HepG2 (cell line): Measurements from ENCODE around the gene ARIH2. TPM values are rescaled to one million over a fixed set of nuclear protein-coding genes. Genes with fewer than 3 reads are reported as not detected.

Source experiments
- CEBPB ChIP-seq: IDR thresholded peaks from 2 replicates; pipeline ENCODE4 v1.6.1; 2011; ENCODE audit warnings: low read depth, low read length, improper control_type of control experiment, borderline replicate concordance
- CREB1 ChIP-seq, 2 experiments: fragments of 450-650 bp in 1 of 2; IDR thresholded peaks; 2 replicates each; pipeline ENCODE4 v1.6.1; 2016 to 2017; ENCODE audit warnings: control low read depth in 1 of 2, mild to moderate bottlenecking in 1 of 2, missing compliant biosample characterization in 1 of 2, missing genetic modification characterization in 1 of 2
- ELF1 ChIP-seq: sonication (generic); formaldehyde crosslinking; IDR thresholded peaks from 2 replicates; pipeline ENCODE4 v1.4.0; 2020; ENCODE audit warnings: missing genetic modification reagents
- GTF3A ChIP-seq: sonication (generic); formaldehyde crosslinking; conservative IDR thresholded peaks from 2 replicates; pipeline ENCODE4 v1.4.0; 2020; ENCODE audit warnings: mild to moderate bottlenecking, missing genetic modification reagents
- HES4 ChIP-seq: sonication (generic); formaldehyde crosslinking; IDR thresholded peaks from 2 replicates; pipeline ENCODE4 v1.9.0; 2021; ENCODE audit warnings: mild to moderate bottlenecking, missing genetic modification reagents, borderline replicate concordance
- HOXA7 ChIP-seq: sonication (generic); formaldehyde crosslinking; IDR thresholded peaks from 2 replicates; pipeline ENCODE4 v1.8.1; 2022; ENCODE audit warnings: mild to moderate bottlenecking, missing genetic modification reagents, moderate library complexity
- KLF12 ChIP-seq: sonication (generic); formaldehyde crosslinking; IDR thresholded peaks from 2 replicates; pipeline ENCODE4 v1.4.0; 2020; ENCODE audit warnings: missing genetic modification reagents, borderline replicate concordance
- MAZ ChIP-seq, 2 experiments: sonication (generic) in 1 of 2; formaldehyde crosslinking in 1 of 2; IDR thresholded peaks; 2 replicates each; pipeline versions ENCODE4 v1.5.0 to v1.6.1; 2012 to 2020; ENCODE audit warnings: low read depth in 2 of 2, mild to moderate bottlenecking in 2 of 2, borderline replicate concordance in 1 of 2, improper control_type of control experiment in 1 of 2, low read length in 1 of 2, missing genetic modification reagents in 1 of 2, moderate library complexity in 1 of 2
- NFKBIZ ChIP-seq: IDR thresholded peaks from 2 replicates; pipeline ENCODE4 v1.6.1; 2018; ENCODE audit warnings: missing genetic modification reagents, missing compliant biosample characterization
- PAWR ChIP-seq: sonication (generic); formaldehyde crosslinking; IDR thresholded peaks from 2 replicates; pipeline ENCODE4 v1.4.0; 2020; ENCODE audit warnings: missing genetic modification reagents, mild to moderate bottlenecking, borderline replicate concordance
- PCBP2 ChIP-seq: fragments of 200-400 bp; formaldehyde crosslinking; optimal IDR thresholded peaks from 2 replicates; pipeline ENCODE3; 2018; ENCODE audit warnings: low read length, low read depth; ENCODE audit not compliant: poor library complexity, severe bottlenecking
- RFX5 ChIP-seq: IDR thresholded peaks from 2 replicates; pipeline ENCODE4 v1.6.1; 2011; ENCODE audit warnings: low read depth, low read length, improper control_type of control experiment
- TBL1XR1 ChIP-seq: fragments of 150-350 bp; IDR thresholded peaks from 2 replicates; pipeline ENCODE4 v1.6.1; 2014; ENCODE audit warnings: borderline replicate concordance, low read length; ENCODE audit not compliant: partially characterized antibody
- ZNF292 ChIP-seq: sonication (generic); formaldehyde crosslinking; IDR thresholded peaks from 2 replicates; pipeline ENCODE4 v1.8.1; 2022; ENCODE audit warnings: mild to moderate bottlenecking, low read depth, missing genetic modification reagents, borderline replicate concordance
- ZNF3 ChIP-seq: IDR thresholded peaks from 2 replicates; pipeline ENCODE4 v1.7.0; 2017; ENCODE audit warnings: inconsistent platforms
- ZNF30 ChIP-seq: sonication (generic); formaldehyde crosslinking; IDR thresholded peaks from 2 replicates; pipeline ENCODE4 v1.5.0; 2020; ENCODE audit warnings: mild to moderate bottlenecking, missing genetic modification reagents
- ZNF484 ChIP-seq: sonication (generic); formaldehyde crosslinking; IDR thresholded peaks from 2 replicates; pipeline ENCODE4 v1.5.1; 2020; ENCODE audit warnings: mild to moderate bottlenecking, low read depth, missing genetic modification reagents, borderline replicate concordance
- ZNF557 ChIP-seq: sonication (generic); formaldehyde crosslinking; IDR thresholded peaks from 2 replicates; pipeline ENCODE4 v1.4.0; 2020; ENCODE audit warnings: missing genetic modification reagents
- ZNF576 ChIP-seq: sonication (generic); formaldehyde crosslinking; IDR thresholded peaks from 2 replicates; pipeline ENCODE4 v1.4.0; 2020; ENCODE audit warnings: mild to moderate bottlenecking, missing genetic modification reagents
- ZNF670 ChIP-seq: sonication (generic); formaldehyde crosslinking; IDR thresholded peaks from 2 replicates; pipeline ENCODE4 v1.8.0; 2022; ENCODE audit warnings: mild to moderate bottlenecking, missing genetic modification reagents, borderline replicate concordance
- polyA plus RNA-seq, 8 experiments: library from polyadenylated mRNA; depleted of rRNA in 3 of 8; stranded (reverse) in 7 of 8; unstranded in 1 of 8; fragments of >200 nt; fragmentation: Illumina TruSeq in 4 of 8; extraction: Trizol in 4 of 8; gene quantifications; 2 replicates each; pipeline versions ENCODE4 v1.2.1 to v1.2.3, GENCODE V29; 2011 to 2016; ENCODE audit warnings: low read depth in 4 of 8, missing spikeins in 1 of 8, mixed read lengths in 1 of 8; ENCODE audit not compliant: insufficient read depth in 1 of 8
- total RNA-seq, 5 experiments: library from RNA; depleted of rRNA; stranded (reverse); fragments of >200 nt; fragmentation: Illumina TruSeq; extraction: Trizol; gene quantifications; 2 replicates each; pipeline ENCODE4 v1.2.3, GENCODE V29; 2016; ENCODE audit warnings: low read depth in 1 of 5
- TF ChIP-seq, protein P1 (sequence below): sonication (generic); formaldehyde crosslinking; IDR thresholded peaks from 2 replicates; pipeline ENCODE4 v1.5.0; 2020; ENCODE audit warnings: mild to moderate bottlenecking, missing genetic modification reagents
- TF ChIP-seq, protein P2 (sequence below): sonication (generic); formaldehyde crosslinking; IDR thresholded peaks from 2 replicates; pipeline ENCODE4 v1.5.0; 2020; ENCODE audit warnings: missing genetic modification reagents

ARIH2 gene
- total and polyA plus RNA-seq, 2 of the 13 experiments (the other 11 are each of a cell fraction or from before 2014, with no cell fraction given), result 64.8 to 83.3 TPM

DNA sequence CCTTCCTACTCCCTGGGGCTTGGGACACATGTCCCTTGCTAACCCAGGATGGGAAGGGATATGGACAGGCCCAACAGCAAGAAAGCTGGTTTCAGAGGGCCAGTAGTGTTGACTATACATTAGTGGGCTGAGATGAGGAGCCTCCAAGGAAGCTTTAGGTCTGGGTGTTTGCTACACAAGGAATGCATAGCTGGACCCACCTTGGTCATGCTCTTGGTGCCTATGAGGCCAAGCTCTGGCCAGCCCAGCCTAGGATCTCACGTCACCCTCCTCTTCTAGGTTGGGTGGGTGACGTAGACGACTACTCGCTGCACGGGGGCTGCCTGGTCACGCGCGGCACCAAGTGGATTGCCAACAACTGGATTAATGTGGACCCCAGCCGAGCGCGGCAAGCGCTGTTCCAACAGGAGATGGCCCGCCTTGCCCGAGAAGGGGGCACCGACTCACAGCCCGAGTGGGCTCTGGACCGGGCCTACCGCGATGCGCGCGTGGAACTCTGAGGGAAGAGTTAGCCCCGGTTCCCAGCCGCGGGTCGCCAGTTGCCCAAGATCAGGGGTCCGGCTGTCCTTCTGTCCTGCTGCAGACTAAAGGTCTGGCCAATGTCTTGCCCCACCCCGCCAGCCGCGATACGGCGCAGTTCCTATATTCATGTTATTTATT lies 87.9 kb downstream of the ARIH2 start (continued):
- TF ChIP-seq, protein P1, sequence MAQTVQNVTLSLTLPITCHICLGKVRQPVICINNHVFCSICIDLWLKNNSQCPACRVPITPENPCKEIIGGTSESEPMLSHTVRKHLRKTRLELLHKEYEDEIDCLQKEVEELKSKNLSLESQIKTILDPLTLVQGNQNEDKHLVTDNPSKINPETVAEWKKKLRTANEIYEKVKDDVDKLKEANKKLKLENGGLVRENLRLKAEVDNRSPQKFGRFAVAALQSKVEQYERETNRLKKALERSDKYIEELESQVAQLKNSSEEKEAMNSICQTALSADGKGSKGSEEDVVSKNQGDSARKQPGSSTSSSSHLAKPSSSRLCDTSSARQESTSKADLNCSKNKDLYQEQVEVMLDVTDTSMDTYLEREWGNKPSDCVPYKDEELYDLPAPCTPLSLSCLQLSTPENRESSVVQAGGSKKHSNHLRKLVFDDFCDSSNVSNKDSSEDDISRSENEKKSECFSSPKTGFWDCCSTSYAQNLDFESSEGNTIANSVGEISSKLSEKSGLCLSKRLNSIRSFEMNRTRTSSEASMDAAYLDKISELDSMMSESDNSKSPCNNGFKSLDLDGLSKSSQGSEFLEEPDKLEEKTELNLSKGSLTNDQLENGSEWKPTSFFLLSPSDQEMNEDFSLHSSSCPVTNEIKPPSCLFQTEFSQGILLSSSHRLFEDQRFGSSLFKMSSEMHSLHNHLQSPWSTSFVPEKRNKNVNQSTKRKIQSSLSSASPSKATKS (CRISPR knock-in tag), result no peak
- TF ChIP-seq CREB1 (IDR thresholded peaks at IDR 0.05), result peak; percentile 84
- no peak for TF ChIP-seq CREB1 (CRISPR knock-in tag; IDR thresholded peaks at IDR 0.05)
- TF ChIP-seq ZNF484 (CRISPR knock-in tag), result no peak
- TF ChIP-seq ZNF3, result no peak
- no peak for TF ChIP-seq HOXA7 (CRISPR knock-in tag)
- TF ChIP-seq ZNF557 (CRISPR knock-in tag), result no peak
- TF ChIP-seq RFX5, result no peak
- no peak for TF ChIP-seq PCBP2
- TF ChIP-seq HES4, result no peak
- TF ChIP-seq NFKBIZ (CRISPR knock-in tag), result no peak
- no peak for TF ChIP-seq KLF12 (CRISPR knock-in tag)
- TF ChIP-seq ZNF30 (CRISPR knock-in tag), result no peak
- no peak for TF ChIP-seq CEBPB
- peak; percentile 6; the same call in 1 of the 2 replicates for TF ChIP-seq ZNF292 (CRISPR knock-in tag)
- TF ChIP-seq ZNF576 (CRISPR knock-in tag), result no peak
- TF ChIP-seq, protein P2, sequence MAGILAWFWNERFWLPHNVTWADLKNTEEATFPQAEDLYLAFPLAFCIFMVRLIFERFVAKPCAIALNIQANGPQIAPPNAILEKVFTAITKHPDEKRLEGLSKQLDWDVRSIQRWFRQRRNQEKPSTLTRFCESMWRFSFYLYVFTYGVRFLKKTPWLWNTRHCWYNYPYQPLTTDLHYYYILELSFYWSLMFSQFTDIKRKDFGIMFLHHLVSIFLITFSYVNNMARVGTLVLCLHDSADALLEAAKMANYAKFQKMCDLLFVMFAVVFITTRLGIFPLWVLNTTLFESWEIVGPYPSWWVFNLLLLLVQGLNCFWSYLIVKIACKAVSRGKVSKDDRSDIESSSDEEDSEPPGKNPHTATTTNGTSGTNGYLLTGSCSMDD (CRISPR knock-in tag), result no peak
- peak; percentile 11; the same call in 1 of the 2 replicates for TF ChIP-seq ZNF670 (CRISPR knock-in tag)
- no peak for TF ChIP-seq MAZ (IDR thresholded peaks at IDR 0.05; ENCODE audit: borderline replicate concordance, low read depth, low read length)
- TF ChIP-seq MAZ (CRISPR knock-in tag; IDR thresholded peaks at IDR 0.05; ENCODE audit: low read depth), result no peak
- TF ChIP-seq PAWR (CRISPR knock-in tag), result no peak
- TF ChIP-seq ELF1 (CRISPR knock-in tag), result no peak
- no peak for TF ChIP-seq TBL1XR1
- no peak for TF ChIP-seq GTF3A (CRISPR knock-in tag)
